Fibroblast of mammary gland (primary cell): ENCODE data around the gene NBL1.

Experiments
- DNase-seq: peaks from one replicate; pipeline ENCODE4 v3.0.0-alpha.2; 2010; ENCODE audit warnings: low read depth
- H3K4me3 ChIP-seq: 2 replicates; pipeline ENCODE4 v1.5.1; 2011; ENCODE audit warnings: low read depth, mild to moderate bottlenecking, low read length, moderate library complexity; ENCODE audit not compliant: control insufficient read depth
- CTCF ChIP-seq: conservative IDR thresholded peaks from 2 replicates; pipeline ENCODE4 v1.5.1; 2011; ENCODE audit warnings: low read depth, low read length, inconsistent platforms; ENCODE audit not compliant: control insufficient read depth, insufficient read depth

The NBL1 gene

DNA sequence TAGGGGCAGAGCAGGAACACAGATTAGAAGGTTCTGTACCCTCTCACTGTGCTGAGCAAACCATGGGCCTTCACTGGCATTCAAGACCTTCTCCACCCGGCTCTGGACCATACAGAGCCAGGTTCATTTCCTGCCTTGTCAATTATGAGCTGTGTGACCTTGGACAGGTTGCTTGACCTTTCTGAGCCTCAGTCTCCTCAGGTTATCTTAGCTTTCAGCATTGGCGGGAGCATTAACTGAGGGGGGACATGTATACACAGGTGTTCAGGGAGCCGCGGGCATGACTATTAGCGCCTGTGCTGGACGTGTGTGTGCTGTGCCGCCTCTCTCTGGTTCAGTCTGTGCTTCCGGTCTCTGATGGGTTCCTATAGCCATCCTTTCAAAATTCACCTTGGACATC is 52.7 kb downstream of the NBL1 start:
- no peak for TF ChIP-seq CTCF
- DNase-seq: no peak
- no peak overlapping the region for H3K4me3 ChIP-seq

- no peak for DNase-seq
- H3K4me3 ChIP-seq: no peak overlapping the region
- TF ChIP-seq CTCF: no peak
Observed at GRCh38 chr1:19698181-19698580, 54.1 kb downstream of the NBL1 start.

GRCh38 chr1:19700079-19700777 is 56.1 kb downstream of the NBL1 start:
- no peak for DNase-seq
- H3K4me3 ChIP-seq: no peak overlapping the region
- TF ChIP-seq CTCF: no peak

DNA sequence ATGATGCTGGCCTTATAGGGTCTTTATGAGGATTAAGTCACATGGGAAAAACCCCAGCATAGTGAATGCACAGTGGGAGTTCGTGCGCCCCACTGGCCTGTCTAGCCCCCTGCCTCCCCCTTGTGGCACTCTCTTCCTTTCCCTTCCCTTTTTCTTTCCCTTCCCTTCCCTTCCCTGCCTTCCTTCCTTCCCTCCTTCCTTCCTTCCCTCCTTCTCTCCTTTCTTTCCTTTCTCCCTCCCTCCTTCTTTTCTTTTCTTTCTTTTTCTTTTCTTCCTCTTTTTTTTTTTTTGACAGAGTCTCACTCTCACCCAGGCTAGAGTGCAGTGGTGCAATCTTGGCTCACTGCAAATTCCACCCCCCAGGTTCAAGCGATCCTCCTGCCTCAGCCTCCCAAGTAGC is 59.2 kb downstream of the NBL1 start:
- no peak for DNase-seq
- no peak overlapping the region for H3K4me3 ChIP-seq
- no peak for TF ChIP-seq CTCF

DNA sequence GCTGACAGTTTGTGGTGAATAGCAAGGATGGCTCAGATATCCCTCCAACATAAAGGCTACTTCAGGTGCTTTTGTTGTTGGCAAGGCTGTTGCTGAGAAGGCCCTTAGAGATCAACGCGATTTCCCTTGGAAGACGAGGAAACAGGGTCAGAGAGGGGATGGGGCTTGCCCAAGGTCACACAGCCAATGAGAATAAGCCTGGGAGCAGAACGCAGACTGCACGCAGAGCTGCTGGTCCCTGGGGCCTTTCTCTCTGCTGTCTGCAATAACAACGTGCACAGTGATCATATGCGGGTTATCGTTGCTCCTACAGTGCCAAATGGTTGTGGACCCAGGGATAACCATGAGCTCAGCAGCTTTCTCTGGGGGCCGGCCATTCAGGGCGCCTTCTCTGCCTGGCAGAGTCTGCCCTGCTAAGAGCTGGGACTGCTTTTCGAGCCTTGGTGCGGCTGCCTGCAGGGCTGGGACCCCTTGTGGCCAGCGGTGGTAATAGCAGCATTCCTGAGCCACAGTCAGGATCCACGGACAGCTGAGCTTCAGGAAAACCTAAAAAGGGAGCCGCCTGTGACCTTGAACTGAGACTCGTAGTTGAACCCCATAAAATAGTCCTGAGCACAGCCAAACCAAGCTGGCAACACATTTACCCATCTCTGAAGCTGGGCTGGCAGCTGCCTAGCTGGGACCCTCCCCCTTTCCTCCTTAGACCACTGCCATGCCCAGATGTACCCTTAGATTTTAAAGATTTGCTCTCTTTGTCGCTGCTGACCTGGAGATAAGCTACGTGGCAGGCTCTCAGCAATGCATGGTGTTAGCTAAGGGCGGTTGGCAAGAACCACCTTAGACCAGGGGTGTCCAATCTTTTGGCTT is 60.4 kb downstream of the NBL1 start:
- H3K4me3 ChIP-seq: no peak overlapping the region
- TF ChIP-seq CTCF: peak; percentile 87
- DNase-seq: peak; percentile 71

GRCh38 chr1:19705464-19705863 is 61.4 kb downstream of the NBL1 start:
- no peak for DNase-seq
- H3K4me3 ChIP-seq: no peak overlapping the region
- TF ChIP-seq CTCF: no peak
